ENCODE results near the gene GNG8. TPM values are rescaled to one million over a fixed set of nuclear protein-coding genes. Genes with fewer than 3 reads are reported as not detected.

GNG8 gene
- total and polyA plus RNA-seq, 2 experiments from 2014 or later, result 4.6 TPM; not detected in 1

- Histone ChIP-seq H3K79me2 (peaks cover 61% of the 10 kb centered on the region), H3K4me3 (no peak overlapping the region), H3K27ac (peak overlapping the region; percentile 97), H3K36me3 (replicated peaks; ENCODE audit: insufficient read depth, low read depth) (no peaks in the 10 kb centered on the region), H3K4me1 (ENCODE audit: insufficient read depth) (peaks cover 16% of the 10 kb centered on the region), H3K9me2 (replicated peaks; ENCODE audit: insufficient read depth) (no peaks in the 10 kb centered on the region), H3K4me2 (peak overlapping the region; percentile 87), H3K9me3 (ENCODE audit: low read depth) (no peaks in the 10 kb centered on the region), H4K20me1 (ENCODE audit: insufficient read depth, poor library complexity, severe bottlenecking) (peaks cover 48% of the 10 kb centered on the region), H3K27me3 (no peaks in the 10 kb centered on the region), H2AFZ (no peak overlapping the region)
- TF ChIP-seq CTCF (IDR thresholded peaks at IDR 0.05; ENCODE audit: poor library complexity), result no peak
- TF ChIP-seq EZH2phosphoT487 (IDR thresholded peaks at IDR 0.05; ENCODE audit: low read depth, severe bottlenecking, unreplicated experiment), result no peak
- no peak for TF ChIP-seq EZH2 (IDR thresholded peaks at IDR 0.05; ENCODE audit: borderline replicate concordance)
- 61% methylated on average over 9 of the region's 9 CpGs for WGBS (ENCODE audit: low lambda C conversion rate, missing lambda C conversion rate)
- DNase-seq (ENCODE audit: low spot score), result peak; percentile 15
Observed at GRCh38 chr19:46603752-46604231, 32.2 kb downstream of the GNG8 start.

GRCh38 chr19:46603195-46603637, 32.8 kb downstream of the GNG8 start:
- DNase-seq (ENCODE audit: low spot score), result peak; percentile 83
- Histone ChIP-seq H3K9me3 (ENCODE audit: low read depth) (no peaks in the 10 kb centered on the region), H3K36me3 (replicated peaks; ENCODE audit: insufficient read depth, low read depth) (no peaks in the 10 kb centered on the region), H3K4me2 (peak overlapping the region; percentile 87), H3K27me3 (no peaks in the 10 kb centered on the region), H3K79me2 (peaks cover 61% of the 10 kb centered on the region), H4K20me1 (ENCODE audit: insufficient read depth, poor library complexity, severe bottlenecking) (peaks cover 48% of the 10 kb centered on the region), H3K4me1 (ENCODE audit: insufficient read depth) (peaks cover 16% of the 10 kb centered on the region), H2AFZ (no peak overlapping the region), H3K27ac (peak overlapping the region; percentile 97), H3K9me2 (replicated peaks; ENCODE audit: insufficient read depth) (no peaks in the 10 kb centered on the region), H3K4me3 (peak overlapping the region; percentile 100)
- 33% methylated on average over 2 of the region's 2 CpGs for WGBS (ENCODE audit: low lambda C conversion rate, missing lambda C conversion rate)
- TF ChIP-seq CTCF (IDR thresholded peaks at IDR 0.05; ENCODE audit: poor library complexity) (no peak), EZH2phosphoT487 (IDR thresholded peaks at IDR 0.05; ENCODE audit: low read depth, severe bottlenecking, unreplicated experiment) (no peak), EZH2 (IDR thresholded peaks at IDR 0.05; ENCODE audit: borderline replicate concordance) (no peak)

- 21% methylated on average over 23 of the region's 23 CpGs for WGBS (ENCODE audit: low lambda C conversion rate, missing lambda C conversion rate)
- peaks cover 45% of the 10 kb centered on the region for H4K20me1 ChIP-seq (ENCODE audit: insufficient read depth, poor library complexity, severe bottlenecking)
Observed at GRCh38 chr19:46602392-46603194, 33.4 kb downstream of the GNG8 start.

More at GRCh38 chr19:46602392-46603194, 33.4 kb downstream of the GNG8 start:
- Histone ChIP-seq H3K27ac (peak overlapping the region; percentile 97), H3K4me2 (peak overlapping the region; percentile 87), H3K4me3 (peak overlapping the region; percentile 100), H3K27me3 (no peaks in the 10 kb centered on the region), H3K4me1 (ENCODE audit: insufficient read depth) (peaks cover 16% of the 10 kb centered on the region), H3K36me3 (replicated peaks; ENCODE audit: insufficient read depth, low read depth) (no peaks in the 10 kb centered on the region), H3K9me2 (replicated peaks; ENCODE audit: insufficient read depth) (no peaks in the 10 kb centered on the region), H3K9me3 (ENCODE audit: low read depth) (no peaks in the 10 kb centered on the region), H2AFZ (no peak overlapping the region), H3K79me2 (peaks cover 61% of the 10 kb centered on the region)
- peak; percentile 25 for DNase-seq (ENCODE audit: low spot score)
- TF ChIP-seq EZH2 (IDR thresholded peaks at IDR 0.05; ENCODE audit: borderline replicate concordance) (no peak), EZH2phosphoT487 (IDR thresholded peaks at IDR 0.05; ENCODE audit: low read depth, severe bottlenecking, unreplicated experiment) (no peak), CTCF (IDR thresholded peaks at IDR 0.05; ENCODE audit: poor library complexity) (no peak)

All from hepatocyte (in vitro differentiated cells).